HG02870 (cell line): Measurements from ENCODE around the gene ZNF490.
"Not testable (repeated sequence)": the region's sequence is repeated elsewhere in the genome, so short reads cannot be mapped to it uniquely, and the experiment has no call there.

ENCODE experiments used
- ATAC-seq: cut with Tn5 transposase; IDR thresholded peaks from one replicate; pipeline ENCODE4 v1.9.1; 2021; ENCODE audit warnings: mild to moderate bottlenecking, moderate library complexity; ENCODE audit not compliant: unreplicated experiment

The ZNF490 gene

GRCh38 chr19:12623361-12624031 is 12.9 kb upstream of the ZNF490 start:
- no peak for ATAC-seq

GRCh38 chr19:12621253-12622024 is 10.8 kb upstream of the ZNF490 start:
- not testable (repeated sequence) for ATAC-seq

- no peak for ATAC-seq
Observed at GRCh38 chr19:12617646-12618045, 7.0 kb upstream of the ZNF490 start.

GRCh38 chr19:12611361-12611699 is 717 bp upstream of the ZNF490 start:
- ATAC-seq, result no peak

GRCh38 chr19:12607631-12608030 is 3.0 kb downstream of the ZNF490 start:
- no peak for ATAC-seq

- no peak for ATAC-seq
Observed at GRCh38 chr19:12606796-12607195, 3.8 kb downstream of the ZNF490 start.

GRCh38 chr19:12603714-12604113 is 6.9 kb downstream of the ZNF490 start:
- no peak for ATAC-seq

GRCh38 chr19:12597594-12597993 is 13.0 kb downstream of the ZNF490 start:
- ATAC-seq, result no peak

GRCh38 chr19:12596927-12597548 is 13.6 kb downstream of the ZNF490 start:
- ATAC-seq, result no peak

GRCh38 chr19:12596485-12596884 is 14.1 kb downstream of the ZNF490 start:
- ATAC-seq, result no peak

- no peak for ATAC-seq
Observed at GRCh38 chr19:12581100-12581499, 29.5 kb downstream of the ZNF490 start.

- ATAC-seq, result no peak
Observed at GRCh38 chr19:12580180-12580694, 30.4 kb downstream of the ZNF490 start.

- no peak for ATAC-seq
Observed at GRCh38 chr19:12578641-12579040, 32.0 kb downstream of the ZNF490 start.

- no peak for ATAC-seq
Observed at GRCh38 chr19:12574036-12574435, 36.6 kb downstream of the ZNF490 start.

- ATAC-seq, result no peak
Observed at GRCh38 chr19:12567951-12568350, 42.7 kb downstream of the ZNF490 start.

- ATAC-seq, result not testable (repeated sequence)
Observed at GRCh38 chr19:12566380-12566779, 44.2 kb downstream of the ZNF490 start.

GRCh38 chr19:12564016-12564664 is 46.5 kb downstream of the ZNF490 start:
- no peak for ATAC-seq

GRCh38 chr19:12555456-12555930 is 55.1 kb downstream of the ZNF490 start:
- no peak for ATAC-seq

GRCh38 chr19:12551060-12551832 is 59.4 kb downstream of the ZNF490 start, which contains the start of gene ZNF564:
ZNF564 (minus strand) TSS chr19:12551482; CDS start chr19:12551332, 150 bp downstream.
- peak; percentile 97 for ATAC-seq

- ATAC-seq, result no peak
Observed at GRCh38 chr19:12546903-12547302, 63.7 kb downstream of the ZNF490 start.
